GM21390 (cell line): ENCODE measurements around the gene ZNF280C.

ENCODE experiments used
- ATAC-seq: cut with Tn5 transposase; IDR thresholded peaks from one replicate; pipeline ENCODE4 v1.9.1; 2021; ENCODE audit not compliant: unreplicated experiment

The ZNF280C gene

GRCh38 chrX:130179170-130179569 lies 89.5 kb downstream of the ZNF280C start:
- ATAC-seq, result no peak

GRCh38 chrX:130176942-130177341 lies 91.8 kb downstream of the ZNF280C start:
- no peak for ATAC-seq

GRCh38 chrX:130176354-130176776 lies 92.3 kb downstream of the ZNF280C start:
- ATAC-seq, result peak; percentile 75

GRCh38 chrX:130174937-130175336 lies 93.8 kb downstream of the ZNF280C start:
- ATAC-seq, result no peak

GRCh38 chrX:130174045-130174704 lies 94.5 kb downstream of the ZNF280C start:
- no peak for ATAC-seq

GRCh38 chrX:130173190-130173895 lies 95.4 kb downstream of the ZNF280C start:
- peak; percentile 34 for ATAC-seq

GRCh38 chrX:130172127-130172845 lies 96.4 kb downstream of the ZNF280C start:
- no peak for ATAC-seq

- no peak for ATAC-seq
Observed at GRCh38 chrX:130171446-130172126, 97.1 kb downstream of the ZNF280C start, which contains the start of gene RAB33A. Gene RAB33A (plus strand): TSS chrX:130171962. CDS start chrX:130172063, 101 bp downstream.

- ATAC-seq, result peak; percentile 68
Observed at GRCh38 chrX:130170752-130171445, 97.8 kb downstream of the ZNF280C start.

- no peak for ATAC-seq
Observed at GRCh38 chrX:130167040-130167439, 101.7 kb downstream of the ZNF280C start.

- ATAC-seq, result no peak
Observed at GRCh38 chrX:130166503-130166777, 102.3 kb downstream of the ZNF280C start.

- peak; percentile 89 for ATAC-seq
Observed at GRCh38 chrX:130165703-130166502, 102.8 kb downstream of the ZNF280C start, which contains the start of gene AIFM1. Gene AIFM1 (minus strand): TSS chrX:130165841. CDS start chrX:130165656, 185 bp downstream.

- no peak for ATAC-seq
Observed at GRCh38 chrX:130165181-130165702, 103.5 kb downstream of the ZNF280C start.

GRCh38 chrX:130163398-130163797 lies 105.3 kb downstream of the ZNF280C start:
- ATAC-seq, result no peak

- ATAC-seq, result no peak
Observed at GRCh38 chrX:130162094-130162735, 106.5 kb downstream of the ZNF280C start.

- no peak for ATAC-seq
Observed at GRCh38 chrX:130159776-130160175, 108.9 kb downstream of the ZNF280C start.

- no peak for ATAC-seq
Observed at GRCh38 chrX:130158311-130158710, 110.4 kb downstream of the ZNF280C start.

- no peak for ATAC-seq
Observed at GRCh38 chrX:130155564-130155963, 113.1 kb downstream of the ZNF280C start.
